K562 (cell line): ENCODE data around the gene CLPSL2. TPM values are rescaled to one million over a fixed set of nuclear protein-coding genes. Genes with fewer than 3 reads are reported as not detected.

ENCODE experiments used
- KDM4B ChIP-seq, 2 experiments: fragments of 450-650 bp in 1 of 2; sonication (generic) in 1 of 2; IDR thresholded peaks; 2 replicates each; pipeline ENCODE4 v1.6.1; 2016 to 2017; ENCODE audit warnings: borderline replicate concordance in 2 of 2, antibody characterized with exemption in 1 of 2, low read depth in 1 of 2, mild to moderate bottlenecking in 1 of 2
- SRSF9 ChIP-seq: fragments of 200-400 bp; formaldehyde crosslinking; IDR thresholded peaks from 2 replicates; pipeline ENCODE4 v1.6.1; 2017; ENCODE audit warnings: low read depth, low read length, borderline replicate concordance
- ZNF124 ChIP-seq: sonication (generic); formaldehyde crosslinking; IDR thresholded peaks from 2 replicates; pipeline ENCODE4 v1.8.1; 2022; ENCODE audit warnings: missing genetic modification reagents
- ZNF57 ChIP-seq: fragments of 450-650 bp; formaldehyde crosslinking; IDR thresholded peaks from 2 replicates; pipeline ENCODE4 v1.4.0; 2020; ENCODE audit warnings: mild to moderate bottlenecking, moderate library complexity
- polyA plus RNA-seq, 8 experiments: library from polyadenylated mRNA; depleted of rRNA in 4 of 8; stranded (reverse) in 5 of 8; unstranded in 3 of 8; fragments of >200 nt; fragmentation: Nextera tagmentation in 2 of 8; fragmentation: Illumina TruSeq in 1 of 8; extraction: Ambion mirVana in 2 of 8; extraction: Trizol in 1 of 8; gene quantifications; 2 replicates each; pipeline versions ENCODE4 v1.2.1 to v1.2.3, GENCODE V29; 2011 to 2014; ENCODE audit warnings: inconsistent platforms in 1 of 8, missing spikeins in 1 of 8
- total RNA-seq, 7 experiments: library from RNA; depleted of rRNA in 6 of 7; stranded (reverse); fragments of >200 nt in 6 of 7; fragmentation: Illumina TruSeq in 2 of 7; extraction: Trizol in 2 of 7; gene quantifications; 2 replicates each; pipeline versions ENCODE4 v1.2.1 to v1.2.3, GENCODE V29; 2011 to 2021; ENCODE audit warnings: low replicate concordance in 1 of 7
- TF ChIP-seq, protein P1 (sequence below): fragments of 250-450 bp; sonication (Bioruptor Pico); IDR thresholded peaks from 2 replicates; pipeline ENCODE4 v1.4.0; 2020
- TF ChIP-seq, protein P2 (sequence below): fragments of 450-650 bp; formaldehyde crosslinking; IDR thresholded peaks from 2 replicates; pipeline ENCODE4 v1.4.0; 2020; ENCODE audit warnings: mild to moderate bottlenecking, moderate library complexity
- TF ChIP-seq, protein P3 (sequence below): IDR thresholded peaks from 2 replicates; pipeline ENCODE4 v1.6.1; 2011; ENCODE audit not compliant: insufficient read length; ENCODE audit errors: extremely low read depth
- TF ChIP-seq, protein P4 (sequence below): fragments of 250-450 bp; sonication (Bioruptor Pico); IDR thresholded peaks from 2 replicates; pipeline ENCODE4 v1.5.0; 2021; ENCODE audit warnings: mild to moderate bottlenecking, moderate library complexity
- TF ChIP-seq, protein P5 (sequence below), 3 experiments: fragments of 200-800 bp in 1 of 3; sonication (Bioruptor generic) in 1 of 3; sonication (generic) in 1 of 3; formaldehyde crosslinking in 1 of 3; IDR thresholded peaks; 2 replicates each; pipeline versions ENCODE4 v1.6.1 to v1.8.0; 2016 to 2022; ENCODE audit warnings: mild to moderate bottlenecking in 2 of 3, missing compliant biosample characterization in 2 of 3, missing genetic modification characterization in 2 of 3, missing genetic modification reagents in 1 of 3

CLPSL2 gene
- total and polyA plus RNA-seq, 9 of the 15 experiments (the other 6 are each of a cell fraction or from before 2014, with no cell fraction given), result not detected

DNA sequence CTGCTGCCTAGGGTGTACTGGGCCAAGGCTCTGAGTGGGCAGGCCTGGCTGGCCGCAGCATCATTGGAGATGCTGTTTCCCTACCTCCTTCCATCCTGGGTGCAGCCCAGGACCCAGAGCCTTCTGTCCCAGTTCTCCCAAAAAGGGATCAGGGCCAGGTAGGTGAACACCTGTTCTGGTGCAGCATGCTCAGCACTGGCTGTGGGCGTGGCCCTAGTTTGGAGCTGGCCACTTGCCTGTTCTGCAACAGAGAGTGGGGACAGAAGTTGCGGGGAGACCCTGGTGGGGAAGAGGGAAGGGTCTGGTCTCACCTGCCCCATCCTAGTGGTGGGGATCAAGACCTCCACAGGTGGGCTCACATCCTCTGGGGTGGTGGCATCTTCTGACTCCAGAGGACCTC is 40.9 kb upstream of the CLPSL2 start (continued):
- TF ChIP-seq, protein P1, sequence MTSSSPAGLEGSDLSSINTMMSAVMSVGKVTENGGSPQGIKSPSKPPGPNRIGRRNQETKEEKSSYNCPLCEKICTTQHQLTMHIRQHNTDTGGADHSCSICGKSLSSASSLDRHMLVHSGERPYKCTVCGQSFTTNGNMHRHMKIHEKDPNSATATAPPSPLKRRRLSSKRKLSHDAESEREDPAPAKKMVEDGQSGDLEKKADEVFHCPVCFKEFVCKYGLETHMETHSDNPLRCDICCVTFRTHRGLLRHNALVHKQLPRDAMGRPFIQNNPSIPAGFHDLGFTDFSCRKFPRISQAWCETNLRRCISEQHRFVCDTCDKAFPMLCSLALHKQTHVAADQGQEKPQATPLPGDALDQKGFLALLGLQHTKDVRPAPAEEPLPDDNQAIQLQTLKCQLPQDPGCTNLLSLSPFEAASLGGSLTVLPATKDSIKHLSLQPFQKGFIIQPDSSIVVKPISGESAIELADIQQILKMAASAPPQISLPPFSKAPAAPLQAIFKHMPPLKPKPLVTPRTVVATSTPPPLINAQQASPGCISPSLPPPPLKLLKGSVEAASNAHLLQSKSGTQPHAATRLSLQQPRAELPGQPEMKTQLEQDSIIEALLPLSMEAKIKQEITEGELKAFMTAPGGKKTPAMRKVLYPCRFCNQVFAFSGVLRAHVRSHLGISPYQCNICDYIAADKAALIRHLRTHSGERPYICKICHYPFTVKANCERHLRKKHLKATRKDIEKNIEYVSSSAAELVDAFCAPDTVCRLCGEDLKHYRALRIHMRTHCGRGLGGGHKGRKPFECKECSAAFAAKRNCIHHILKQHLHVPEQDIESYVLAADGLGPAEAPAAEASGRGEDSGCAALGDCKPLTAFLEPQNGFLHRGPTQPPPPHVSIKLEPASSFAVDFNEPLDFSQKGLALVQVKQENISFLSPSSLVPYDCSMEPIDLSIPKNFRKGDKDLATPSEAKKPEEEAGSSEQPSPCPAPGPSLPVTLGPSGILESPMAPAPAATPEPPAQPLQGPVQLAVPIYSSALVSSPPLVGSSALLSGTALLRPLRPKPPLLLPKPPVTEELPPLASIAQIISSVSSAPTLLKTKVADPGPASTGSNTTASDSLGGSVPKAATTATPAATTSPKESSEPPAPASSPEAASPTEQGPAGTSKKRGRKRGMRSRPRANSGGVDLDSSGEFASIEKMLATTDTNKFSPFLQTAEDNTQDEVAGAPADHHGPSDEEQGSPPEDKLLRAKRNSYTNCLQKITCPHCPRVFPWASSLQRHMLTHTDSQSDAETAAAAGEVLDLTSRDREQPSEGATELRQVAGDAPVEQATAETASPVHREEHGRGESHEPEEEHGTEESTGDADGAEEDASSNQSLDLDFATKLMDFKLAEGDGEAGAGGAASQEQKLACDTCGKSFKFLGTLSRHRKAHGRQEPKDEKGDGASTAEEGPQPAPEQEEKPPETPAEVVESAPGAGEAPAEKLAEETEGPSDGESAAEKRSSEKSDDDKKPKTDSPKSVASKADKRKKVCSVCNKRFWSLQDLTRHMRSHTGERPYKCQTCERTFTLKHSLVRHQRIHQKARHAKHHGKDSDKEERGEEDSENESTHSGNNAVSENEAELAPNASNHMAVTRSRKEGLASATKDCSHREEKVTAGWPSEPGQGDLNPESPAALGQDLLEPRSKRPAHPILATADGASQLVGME, result no peak
- TF ChIP-seq, protein P2, sequence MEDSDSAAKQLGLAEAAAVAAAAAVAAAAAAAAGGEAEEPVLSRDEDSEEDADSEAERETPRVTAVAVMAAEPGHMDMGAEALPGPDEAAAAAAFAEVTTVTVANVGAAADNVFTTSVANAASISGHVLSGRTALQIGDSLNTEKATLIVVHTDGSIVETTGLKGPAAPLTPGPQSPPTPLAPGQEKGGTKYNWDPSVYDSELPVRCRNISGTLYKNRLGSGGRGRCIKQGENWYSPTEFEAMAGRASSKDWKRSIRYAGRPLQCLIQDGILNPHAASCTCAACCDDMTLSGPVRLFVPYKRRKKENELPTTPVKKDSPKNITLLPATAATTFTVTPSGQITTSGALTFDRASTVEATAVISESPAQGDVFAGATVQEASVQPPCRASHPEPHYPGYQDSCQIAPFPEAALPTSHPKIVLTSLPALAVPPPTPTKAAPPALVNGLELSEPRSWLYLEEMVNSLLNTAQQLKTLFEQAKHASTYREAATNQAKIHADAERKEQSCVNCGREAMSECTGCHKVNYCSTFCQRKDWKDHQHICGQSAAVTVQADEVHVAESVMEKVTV, result no peak
- TF ChIP-seq, protein P3, sequence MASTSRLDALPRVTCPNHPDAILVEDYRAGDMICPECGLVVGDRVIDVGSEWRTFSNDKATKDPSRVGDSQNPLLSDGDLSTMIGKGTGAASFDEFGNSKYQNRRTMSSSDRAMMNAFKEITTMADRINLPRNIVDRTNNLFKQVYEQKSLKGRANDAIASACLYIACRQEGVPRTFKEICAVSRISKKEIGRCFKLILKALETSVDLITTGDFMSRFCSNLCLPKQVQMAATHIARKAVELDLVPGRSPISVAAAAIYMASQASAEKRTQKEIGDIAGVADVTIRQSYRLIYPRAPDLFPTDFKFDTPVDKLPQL, result no peak
- TF ChIP-seq KDM4B (IDR thresholded peaks at IDR 0.05; ENCODE audit: borderline replicate concordance in 2 of 2, low read depth in 1 of 2), result no peak
- no peak for TF ChIP-seq ZNF57 (CRISPR knock-in tag)
- no peak for TF ChIP-seq SRSF9
- TF ChIP-seq, protein P4, sequence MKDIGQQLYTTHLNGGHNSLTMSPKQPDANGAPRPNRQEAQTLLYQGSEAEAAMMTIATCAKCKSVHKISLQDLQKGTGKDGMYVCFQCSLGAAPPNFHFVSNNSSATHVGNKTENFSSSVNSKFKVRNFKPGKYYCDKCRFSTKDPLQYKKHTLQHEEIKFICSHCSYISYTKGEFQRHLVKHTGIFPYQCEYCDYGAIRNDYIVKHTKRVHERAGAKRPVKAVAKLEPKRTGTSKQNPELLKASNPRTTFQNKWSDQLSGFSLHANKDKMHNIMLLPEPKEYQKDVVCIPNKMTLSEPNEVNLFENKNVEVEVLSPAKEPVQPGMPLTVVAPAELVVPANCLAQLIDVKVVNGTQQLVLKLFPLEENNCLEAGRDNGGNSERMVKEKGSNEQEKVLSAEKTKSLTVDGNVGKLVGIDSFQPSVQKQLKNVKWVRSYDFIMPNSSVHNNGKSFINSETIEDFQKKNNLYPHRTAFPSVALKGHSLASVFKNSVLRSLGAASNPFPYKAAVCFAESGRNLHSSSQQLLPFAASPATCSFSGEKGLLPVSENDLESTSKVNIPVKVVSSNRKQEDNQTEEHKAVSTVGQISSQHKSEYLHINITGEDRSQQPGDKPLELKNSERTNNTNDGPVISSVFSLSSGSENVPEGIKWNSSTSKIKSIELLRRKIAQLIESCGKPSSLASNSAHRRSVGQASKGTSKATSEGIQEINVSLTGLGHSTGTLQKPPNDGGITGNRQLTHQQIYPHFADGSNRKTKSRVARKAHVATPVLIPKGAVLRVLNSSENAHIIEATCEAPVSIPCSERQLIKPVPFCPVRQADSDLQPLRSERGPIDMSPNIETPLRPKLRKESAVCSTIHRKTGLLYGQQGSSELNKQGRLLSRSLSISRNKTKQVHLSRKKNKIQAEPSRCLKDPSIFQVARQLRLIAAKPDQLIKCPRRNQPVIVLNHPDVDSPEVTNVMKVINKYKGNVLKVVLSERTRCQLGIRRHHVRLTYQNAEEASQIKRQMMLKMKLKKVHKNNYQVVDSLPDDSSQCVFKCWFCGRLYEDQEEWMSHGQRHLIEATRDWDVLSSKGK (CRISPR knock-in tag), result no peak
- TF ChIP-seq ZNF124 (CRISPR knock-in tag), result no peak
- TF ChIP-seq, protein P5, sequence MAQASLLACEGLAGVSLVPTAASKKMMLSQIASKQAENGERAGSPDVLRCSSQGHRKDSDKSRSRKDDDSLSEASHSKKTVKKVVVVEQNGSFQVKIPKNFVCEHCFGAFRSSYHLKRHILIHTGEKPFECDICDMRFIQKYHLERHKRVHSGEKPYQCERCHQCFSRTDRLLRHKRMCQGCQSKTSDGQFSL (CRISPR knock-in tag; IDR thresholded peaks at IDR 0.05), result no peak
- TF ChIP-seq, protein P5 (tag; IDR thresholded peaks at IDR 0.05), result no peak
- TF ChIP-seq, all 486 proteins: peak for 0
